Measurements from ENCODE around the gene ENOX2. TPM values are rescaled to one million over a fixed set of nuclear protein-coding genes. Genes with fewer than 3 reads are reported as not detected.

Gene ENOX2
- total RNA-seq, 1 experiment from 2014 or later = 14.8 TPM

DNA sequence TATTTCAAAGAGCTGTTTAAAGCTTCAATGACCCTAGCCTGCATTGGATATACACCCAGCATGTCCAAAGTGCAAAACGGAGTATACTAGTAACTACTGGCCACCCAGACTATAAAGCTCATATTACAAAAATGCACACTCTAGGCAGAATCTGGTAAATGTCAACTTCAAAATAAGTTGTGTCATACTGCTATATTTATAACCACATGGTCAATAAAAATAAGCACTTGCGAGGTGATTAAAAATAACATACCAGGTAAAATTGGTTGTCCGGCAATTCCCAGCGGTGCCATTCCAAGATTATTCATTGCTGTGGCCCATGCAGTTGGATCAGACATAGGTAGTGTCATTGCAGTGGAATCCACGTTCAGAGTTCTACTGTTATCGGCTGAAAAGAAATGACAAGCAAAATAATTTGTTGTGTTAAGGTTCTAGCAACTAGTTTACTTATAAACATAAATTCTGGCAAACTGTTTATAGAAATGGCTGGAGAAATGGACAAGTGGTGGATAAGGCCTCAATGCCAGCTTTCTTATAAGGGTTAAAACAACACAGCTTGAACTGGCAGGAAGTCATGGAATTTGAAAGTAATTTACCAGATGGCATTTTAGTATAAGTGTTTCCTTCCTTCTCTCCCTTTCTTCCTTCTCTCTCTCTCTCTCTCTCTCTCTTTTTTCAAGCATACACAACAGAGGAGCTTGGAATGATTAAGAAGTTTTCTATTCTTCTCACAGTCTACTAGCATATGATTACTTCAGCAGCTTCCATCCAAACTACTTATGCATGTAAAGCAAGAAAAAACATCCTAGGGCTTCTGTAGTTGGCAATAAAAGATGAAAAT is 199.9 kb downstream of the ENOX2 start:
- peak; percentile 3 for DNase-seq (ENCODE audit: low spot score)

GRCh38 chrX:130700629-130701028 is 202.4 kb downstream of the ENOX2 start:
- no peak for DNase-seq (ENCODE audit: low spot score)

DNA sequence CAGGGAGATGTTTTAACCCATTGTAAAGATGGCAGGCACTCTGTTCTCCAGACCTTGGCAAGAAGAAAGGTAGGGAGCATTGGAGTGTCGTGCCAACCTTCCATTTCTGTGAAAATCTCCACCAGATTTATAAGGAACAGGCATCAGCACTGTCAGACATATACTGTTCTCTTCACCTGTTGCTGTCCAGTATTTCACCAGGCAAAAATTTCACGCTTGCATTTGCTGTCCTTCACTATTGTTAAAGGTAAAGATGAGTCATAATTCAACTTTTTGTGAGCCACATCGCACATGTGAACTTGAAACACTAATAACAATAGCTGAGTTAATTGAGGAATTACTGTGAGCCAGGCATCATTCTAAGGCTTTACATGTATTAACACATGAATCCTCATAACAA is 203.4 kb downstream of the ENOX2 start:
- DNase-seq (ENCODE audit: low spot score) = no peak

DNA sequence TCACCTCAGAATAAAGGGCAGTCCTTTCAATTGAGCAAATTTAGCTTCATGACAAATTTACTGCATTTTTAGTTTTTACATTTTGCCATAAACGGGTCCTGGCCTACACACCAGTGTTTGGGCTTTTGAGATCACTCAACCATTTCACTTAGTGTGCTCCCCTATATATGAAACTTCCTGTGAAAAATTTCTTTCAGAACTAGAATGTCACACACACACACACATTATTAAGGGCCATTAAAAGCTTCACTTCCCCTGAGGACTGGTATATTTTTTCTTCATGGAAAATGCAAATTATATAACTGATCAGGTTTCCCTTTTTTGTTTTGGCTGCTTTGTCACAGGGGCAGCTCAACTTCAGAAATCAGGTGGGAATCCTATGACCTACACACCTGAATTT is 206.5 kb downstream of the ENOX2 start:
- DNase-seq (ENCODE audit: low spot score) = no peak

DNA sequence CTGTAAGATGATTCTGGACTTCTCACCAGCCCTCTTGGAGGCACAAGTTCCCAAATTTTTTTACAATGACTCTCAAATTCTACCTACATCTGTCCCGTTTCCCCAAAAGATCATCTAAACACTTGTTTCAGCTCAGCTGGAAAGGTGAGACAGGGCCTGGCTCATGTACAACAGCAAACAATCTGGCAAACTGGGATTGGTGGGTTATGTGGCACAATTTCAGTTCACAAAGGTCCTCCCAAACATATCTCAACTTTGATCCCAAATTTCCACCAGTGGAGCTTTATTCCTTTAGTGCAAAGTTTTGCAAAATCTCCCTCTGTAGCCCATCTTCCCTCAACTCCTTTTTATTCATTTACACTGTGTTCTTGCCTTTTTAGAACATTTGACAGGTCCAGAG is 207.1 kb downstream of the ENOX2 start:
- no peak for DNase-seq (ENCODE audit: low spot score)

DNA sequence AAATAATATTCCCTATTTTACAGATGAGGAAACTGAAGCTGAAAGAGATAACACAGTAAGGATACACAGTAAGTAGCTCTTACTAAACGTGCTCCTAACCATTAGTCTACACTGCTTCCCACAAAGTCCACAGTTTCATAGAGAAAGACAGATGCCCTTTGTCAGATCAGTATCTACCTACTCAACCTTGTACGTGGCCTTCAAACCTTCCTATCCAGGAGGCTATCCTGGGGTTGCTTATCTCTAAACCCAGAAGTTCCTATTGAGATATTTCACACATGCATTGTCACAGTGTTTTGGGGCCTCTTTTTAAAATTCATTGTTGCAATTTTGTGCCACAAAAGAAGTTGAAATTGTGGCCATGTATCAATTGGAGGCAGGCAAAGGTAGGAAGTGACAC is 208.0 kb downstream of the ENOX2 start:
- DNase-seq (ENCODE audit: low spot score) = no peak

- no peak for DNase-seq (ENCODE audit: low spot score)
Observed at GRCh38 chrX:130691576-130691975, 211.4 kb downstream of the ENOX2 start.

DNA sequence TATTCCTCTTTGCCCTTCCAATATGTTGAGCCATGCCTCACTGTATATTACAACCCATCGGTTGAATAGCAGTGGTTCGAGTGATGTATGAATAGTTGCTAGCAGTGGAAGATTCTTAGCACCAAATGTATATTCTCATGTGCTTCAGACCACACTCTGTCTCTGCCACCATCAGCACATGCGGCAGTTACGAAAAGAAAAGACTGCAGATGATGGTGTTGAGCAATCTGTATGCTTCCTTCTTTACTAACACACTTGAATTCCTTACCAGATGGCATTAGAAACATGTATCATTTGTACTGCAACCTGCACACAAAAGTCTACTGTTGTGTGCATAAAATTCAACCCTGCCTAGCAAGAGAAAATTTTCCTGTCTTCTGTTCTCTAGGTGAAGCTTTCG is 214.6 kb downstream of the ENOX2 start:
- DNase-seq (ENCODE audit: low spot score) = no peak

DNA sequence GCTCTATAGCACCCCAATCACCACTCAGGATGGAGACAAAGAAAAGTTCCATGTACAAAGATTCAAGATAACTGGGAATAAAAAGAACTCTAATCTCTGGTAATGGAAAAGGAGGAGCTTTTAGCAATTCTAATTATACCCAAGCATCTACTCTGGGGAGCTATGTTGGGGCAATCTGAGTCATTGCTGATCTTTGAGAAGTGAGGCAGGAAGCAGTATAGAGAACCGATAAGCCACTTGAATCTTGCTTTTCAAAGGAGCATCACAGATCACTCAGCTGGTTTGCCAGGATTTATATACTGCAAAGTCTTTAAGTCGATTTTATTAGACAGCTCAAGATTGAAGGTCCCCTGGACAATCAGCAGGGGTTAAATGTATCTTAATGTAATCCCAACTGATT is 220.0 kb downstream of the ENOX2 start:
- peak; percentile 6 for DNase-seq (ENCODE audit: low spot score)

DNA sequence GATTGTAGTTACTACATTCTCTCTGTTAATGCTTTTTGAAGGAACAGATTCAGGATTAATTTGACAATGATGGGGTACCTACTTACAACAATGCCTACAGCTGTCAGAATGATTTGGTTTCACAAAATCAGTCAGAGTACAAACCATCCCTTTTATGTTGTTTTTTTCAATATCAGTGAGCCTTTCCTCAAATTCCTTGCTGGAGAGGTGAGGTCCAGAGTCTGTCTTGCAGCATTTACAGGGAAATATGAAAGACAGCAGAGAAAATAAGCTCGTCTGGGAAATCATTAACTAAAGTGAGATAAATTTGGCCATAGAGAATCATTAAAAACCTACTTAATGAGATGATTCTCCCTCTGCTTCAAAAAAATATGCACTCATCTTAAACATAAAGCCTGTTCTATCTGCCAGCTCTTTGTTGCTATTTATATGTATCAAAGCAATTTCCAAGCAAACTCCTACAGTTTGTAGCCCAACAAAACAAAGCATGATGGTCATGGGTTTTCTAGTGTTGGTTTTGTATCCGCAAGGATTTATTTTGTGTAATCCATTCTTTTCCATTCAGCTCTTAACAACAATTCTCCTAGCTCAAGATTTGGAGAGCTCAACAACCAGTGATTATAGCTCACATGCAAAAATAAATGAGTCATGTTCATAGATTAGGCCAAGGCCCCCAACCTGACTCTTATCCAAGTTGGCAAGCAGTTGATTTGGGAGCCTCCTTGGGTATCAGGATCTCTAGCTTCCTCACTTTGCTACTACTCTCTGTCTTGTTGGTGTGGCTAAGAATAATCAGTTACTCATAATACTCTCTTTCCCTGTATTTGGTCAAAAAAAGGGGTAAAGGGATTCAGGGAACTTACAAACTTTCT is 222.6 kb downstream of the ENOX2 start:
- DNase-seq (ENCODE audit: low spot score) = no peak

- DNase-seq (ENCODE audit: low spot score) = no peak
Observed at GRCh38 chrX:130676861-130677260, 226.1 kb downstream of the ENOX2 start.

DNA sequence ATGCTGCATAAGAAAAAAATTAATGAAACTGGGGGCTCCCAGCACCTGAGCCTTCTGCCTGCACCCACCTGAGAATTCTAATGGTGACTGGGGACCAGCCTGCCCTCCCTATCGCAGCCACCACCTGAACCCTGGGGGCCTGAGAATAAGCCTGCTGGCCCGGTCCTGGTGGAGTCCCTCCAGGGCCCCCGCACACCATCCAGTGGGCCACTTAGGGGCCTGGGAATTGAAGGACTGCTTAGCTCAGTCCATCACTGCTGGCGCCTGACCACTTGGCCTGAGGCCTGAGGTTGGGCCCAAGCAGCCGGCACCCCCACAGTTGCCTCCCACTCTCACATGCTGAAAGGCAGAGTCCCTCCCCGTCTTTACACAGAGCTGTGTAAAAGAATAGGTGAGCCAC is 230.8 kb downstream of the ENOX2 start:
- DNase-seq (ENCODE audit: low spot score) = no peak

DNA sequence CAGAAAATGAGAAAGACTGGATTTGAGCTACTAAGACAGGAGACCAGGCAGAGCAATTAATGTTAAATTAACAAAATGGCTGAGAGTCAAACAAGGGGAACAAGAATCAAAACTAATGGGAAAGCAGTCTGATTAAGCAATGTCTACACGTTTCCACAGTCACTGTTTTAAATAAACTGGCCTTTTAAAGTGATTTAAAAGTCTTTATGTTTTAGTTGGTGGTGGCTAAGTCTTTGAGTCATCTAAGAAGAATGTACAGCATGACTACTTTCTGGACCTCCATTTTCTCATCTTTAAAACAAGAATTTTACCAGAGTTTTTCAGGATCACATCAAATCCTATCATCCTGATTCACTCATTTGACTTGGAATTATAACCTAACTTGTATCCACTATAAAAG is 233.8 kb downstream of the ENOX2 start:
- peak; percentile 5 for DNase-seq (ENCODE audit: low spot score)

DNA sequence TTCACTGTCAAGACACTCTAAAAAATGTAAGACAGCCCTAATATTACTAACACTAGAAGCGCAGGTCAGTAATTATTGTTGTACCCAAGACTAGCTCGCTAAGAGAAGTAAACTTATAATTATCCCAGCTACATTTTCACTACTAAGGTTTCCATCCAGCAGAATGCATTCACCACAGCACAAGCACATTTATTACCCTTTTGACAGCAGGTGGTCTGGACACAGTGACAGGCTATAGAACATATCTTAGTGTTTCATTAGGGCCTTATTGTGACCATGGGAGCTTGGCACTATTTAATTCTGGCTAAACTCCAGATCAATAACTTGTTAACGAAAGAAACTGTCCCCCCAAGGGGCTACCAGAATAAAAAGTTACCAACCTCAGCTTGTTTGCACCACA is 237.7 kb downstream of the ENOX2 start:
- no peak for DNase-seq (ENCODE audit: low spot score)

- DNase-seq (ENCODE audit: low spot score) = no peak
Observed at GRCh38 chrX:130658310-130658709, 244.7 kb downstream of the ENOX2 start.

DNA sequence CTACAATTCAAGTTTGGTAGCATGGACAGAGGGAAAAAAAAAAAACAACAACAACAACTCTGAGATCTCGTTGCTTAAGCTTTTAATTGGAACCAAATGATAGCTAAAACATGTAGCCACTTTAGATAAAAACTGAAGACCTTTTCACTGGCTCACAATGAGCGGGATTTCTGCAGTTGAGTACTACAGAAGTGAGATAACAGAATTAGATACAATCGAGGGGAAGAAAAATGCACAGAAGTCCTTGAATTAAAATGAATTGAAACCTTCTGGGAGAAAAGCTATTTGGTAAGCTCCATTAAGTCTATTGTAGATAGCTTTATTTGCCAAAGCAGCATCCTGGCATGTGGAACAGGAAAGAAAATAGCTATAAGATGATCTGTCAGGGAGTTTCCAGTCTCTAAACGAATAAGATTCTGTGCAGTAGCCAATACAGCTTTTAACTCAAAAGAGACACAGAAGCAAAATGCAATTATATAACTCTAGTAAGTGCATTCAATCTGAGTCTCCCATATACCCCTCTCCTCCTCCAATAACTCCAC is 248.5 kb downstream of the ENOX2 start:
- no peak for DNase-seq (ENCODE audit: low spot score)

DNA sequence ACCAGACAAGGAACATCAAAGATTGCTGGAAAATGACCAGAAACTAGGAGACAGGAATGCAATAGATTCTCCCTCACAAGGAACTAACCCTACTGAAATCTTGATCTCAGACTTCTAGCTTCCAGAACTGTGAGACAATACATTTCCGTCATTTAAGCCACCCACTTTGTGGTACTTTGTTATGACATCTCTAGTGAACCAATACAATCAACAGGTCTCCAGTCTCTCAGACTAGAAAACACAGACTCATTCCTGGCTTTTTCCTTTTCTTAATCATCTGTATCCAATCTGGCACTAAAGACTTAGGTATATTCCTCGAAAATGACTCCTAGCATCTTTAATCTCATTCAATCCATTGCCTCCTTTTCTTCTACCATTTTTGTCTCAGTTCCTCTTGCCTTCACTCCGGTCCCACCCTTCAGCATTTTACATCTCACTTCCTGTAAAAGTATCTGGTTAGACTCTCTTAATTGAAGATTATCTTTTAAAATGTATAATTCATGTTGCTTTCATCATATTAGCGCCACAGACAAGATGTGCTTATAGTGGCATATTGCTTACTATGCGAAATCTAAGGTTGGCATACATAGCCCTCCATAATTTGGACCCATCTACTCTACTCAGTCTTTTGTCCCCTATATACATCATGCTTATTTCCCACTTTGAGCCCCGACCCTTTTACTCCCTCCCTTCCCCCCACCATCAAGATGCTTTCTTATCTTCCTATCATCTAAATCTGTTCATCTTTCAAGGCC is 250.0 kb downstream of the ENOX2 start:
- no peak for DNase-seq (ENCODE audit: low spot score)

GRCh38 chrX:130649738-130650137 is 253.3 kb downstream of the ENOX2 start:
- no peak for DNase-seq (ENCODE audit: low spot score)

DNA sequence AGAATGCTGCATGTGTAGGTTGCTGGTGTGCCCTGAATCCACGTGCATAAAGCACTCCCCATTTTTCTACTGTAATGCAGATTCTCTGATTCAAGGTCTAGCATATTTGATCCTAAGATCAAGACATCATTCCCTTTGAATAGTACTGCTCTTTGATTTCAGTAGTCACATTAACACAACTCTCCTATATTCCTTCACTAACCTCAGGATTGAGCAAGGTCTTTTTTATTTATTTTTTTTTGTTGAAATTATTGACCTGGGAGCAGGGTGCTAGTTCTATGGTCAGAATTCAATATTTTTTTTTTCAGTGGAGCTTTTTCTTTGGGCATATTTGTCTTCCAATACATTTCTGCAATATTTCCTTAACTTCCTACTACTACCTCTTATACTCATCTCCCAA is 255.5 kb downstream of the ENOX2 start:
- DNase-seq (ENCODE audit: low spot score) = no peak

- DNase-seq (ENCODE audit: low spot score) = no peak
Observed at GRCh38 chrX:130645955-130646583, 256.9 kb downstream of the ENOX2 start.

GRCh38 chrX:130637591-130637990 is 265.4 kb downstream of the ENOX2 start:
- DNase-seq (ENCODE audit: low spot score) = no peak

DNA sequence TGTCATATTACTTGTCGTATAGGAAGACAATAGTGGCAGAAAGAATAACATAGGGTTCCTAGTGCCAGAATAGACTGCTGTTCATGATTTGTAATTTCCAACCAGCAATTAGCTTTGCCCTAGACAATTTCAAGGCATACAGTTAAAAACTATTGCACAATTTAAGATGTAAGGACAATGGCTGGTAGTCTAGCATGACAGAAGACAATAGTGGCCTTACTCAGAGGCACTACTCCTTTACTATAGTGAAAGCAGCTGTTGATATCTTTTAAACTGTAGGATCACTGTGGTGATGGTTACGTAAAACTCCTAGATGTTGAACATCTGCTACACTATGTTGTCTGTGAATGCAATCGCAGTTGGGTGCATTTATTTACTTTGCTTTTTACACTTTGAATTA is 266.7 kb downstream of the ENOX2 start:
- DNase-seq (ENCODE audit: low spot score) = no peak
